Skeletal muscle satellite cell (primary cell): ENCODE data around the gene CLIP4.

Experiments used
- H3K27me3 ChIP-seq: 2 replicates; pipeline ENCODE4 v1.7.0; 2013; ENCODE audit warnings: low read length; ENCODE audit not compliant: control insufficient read depth, insufficient read depth
- H3K36me3 ChIP-seq: 2 replicates; pipeline ENCODE4 v1.7.0; 2013; ENCODE audit warnings: mild to moderate bottlenecking, control low read depth, low read length; ENCODE audit not compliant: insufficient read depth
- H3K4me1 ChIP-seq: 2 replicates; pipeline ENCODE4 v1.7.0; 2013; ENCODE audit warnings: low read length; ENCODE audit not compliant: control insufficient read depth, insufficient read depth
- H3K4me2 ChIP-seq: 2 replicates; pipeline ENCODE4 v1.7.0; 2013; ENCODE audit warnings: mild to moderate bottlenecking, low read length
- H3K4me3 ChIP-seq: 2 replicates; pipeline ENCODE4 v1.7.0; 2013; ENCODE audit warnings: low read length
- H3K9ac ChIP-seq: 2 replicates; pipeline ENCODE4 v1.7.0; 2013; ENCODE audit warnings: mild to moderate bottlenecking, low read depth, low read length, moderate library complexity
- H3K9me3 ChIP-seq: replicated peaks from 2 replicates; pipeline ENCODE4 v1.7.0; 2013; ENCODE audit warnings: mild to moderate bottlenecking, control low read depth, low read length

CLIP4 gene

GRCh38 chr2:29195796-29196195 is 80.6 kb downstream of the CLIP4 start:
- no peaks in the 10 kb centered on the region for H3K27me3 ChIP-seq
- H3K9ac ChIP-seq, result no peak overlapping the region
- H3K4me2 ChIP-seq, result no peak overlapping the region
- H3K9me3 ChIP-seq, result no peaks in the 10 kb centered on the region
- H3K36me3 ChIP-seq, result peaks cover 2% of the 10 kb centered on the region
- H3K4me3 ChIP-seq, result no peak overlapping the region
- H3K4me1 ChIP-seq, result peaks cover 8% of the 10 kb centered on the region

- H3K27me3 ChIP-seq, result no peaks in the 10 kb centered on the region
- H3K4me1 ChIP-seq, result peaks cover 8% of the 10 kb centered on the region
- peaks cover 2% of the 10 kb centered on the region for H3K36me3 ChIP-seq
- H3K4me2 ChIP-seq, result no peak overlapping the region
- H3K4me3 ChIP-seq, result no peak overlapping the region
- H3K9me3 ChIP-seq, result no peaks in the 10 kb centered on the region
- H3K9ac ChIP-seq, result no peak overlapping the region
Observed at GRCh38 chr2:29196792-29197788, 81.9 kb downstream of the CLIP4 start.

GRCh38 chr2:29201979-29202378 is 86.8 kb downstream of the CLIP4 start:
- Histone ChIP-seq H3K4me3 (no peak overlapping the region), H3K9me3 (no peaks in the 10 kb centered on the region), H3K27me3 (no peaks in the 10 kb centered on the region), H3K9ac (no peak overlapping the region), H3K36me3 (peaks cover 1% of the 10 kb centered on the region), H3K4me2 (no peak overlapping the region), H3K4me1 (peaks cover under 1% of the 10 kb centered on the region)

GRCh38 chr2:29202819-29203495 is 87.7 kb downstream of the CLIP4 start:
- Histone ChIP-seq H3K4me1 (peaks cover 4% of the 10 kb centered on the region), H3K36me3 (peaks cover 2% of the 10 kb centered on the region), H3K4me3 (no peak overlapping the region), H3K27me3 (no peaks in the 10 kb centered on the region), H3K4me2 (no peak overlapping the region), H3K9me3 (no peaks in the 10 kb centered on the region), H3K9ac (no peak overlapping the region)

GRCh38 chr2:29206941-29207340 is 91.7 kb downstream of the CLIP4 start:
- Histone ChIP-seq H3K36me3 (peaks cover 8% of the 10 kb centered on the region), H3K4me1 (peaks cover 4% of the 10 kb centered on the region), H3K9ac (no peak overlapping the region), H3K4me3 (no peak overlapping the region), H3K4me2 (no peak overlapping the region), H3K27me3 (no peaks in the 10 kb centered on the region), H3K9me3 (no peaks in the 10 kb centered on the region)

- Histone ChIP-seq H3K4me1 (peaks cover 4% of the 10 kb centered on the region), H3K36me3 (peaks cover 8% of the 10 kb centered on the region), H3K9me3 (no peaks in the 10 kb centered on the region), H3K4me2 (no peak overlapping the region), H3K9ac (no peak overlapping the region), H3K27me3 (no peaks in the 10 kb centered on the region), H3K4me3 (no peak overlapping the region)
Observed at GRCh38 chr2:29207352-29208148, 92.3 kb downstream of the CLIP4 start.

GRCh38 chr2:29209551-29209950 is 94.3 kb downstream of the CLIP4 start:
- H3K4me1 ChIP-seq, result peaks cover 10% of the 10 kb centered on the region
- no peaks in the 10 kb centered on the region for H3K27me3 ChIP-seq
- no peak overlapping the region for H3K4me2 ChIP-seq
- H3K4me3 ChIP-seq, result no peak overlapping the region
- no peak overlapping the region for H3K9ac ChIP-seq
- H3K9me3 ChIP-seq, result no peaks in the 10 kb centered on the region
- H3K36me3 ChIP-seq, result peaks cover 8% of the 10 kb centered on the region

GRCh38 chr2:29212009-29212408 is 96.8 kb downstream of the CLIP4 start:
- Histone ChIP-seq H3K4me3 (no peak overlapping the region), H3K4me1 (peaks cover 9% of the 10 kb centered on the region), H3K27me3 (no peaks in the 10 kb centered on the region), H3K4me2 (no peak overlapping the region), H3K36me3 (peaks cover 8% of the 10 kb centered on the region), H3K9ac (no peak overlapping the region), H3K9me3 (no peaks in the 10 kb centered on the region)

- H3K9ac ChIP-seq, result no peak overlapping the region
- no peaks in the 10 kb centered on the region for H3K36me3 ChIP-seq
- peaks cover 6% of the 10 kb centered on the region for H3K4me1 ChIP-seq
- H3K9me3 ChIP-seq, result no peaks in the 10 kb centered on the region
- no peak overlapping the region for H3K4me3 ChIP-seq
- no peaks in the 10 kb centered on the region for H3K27me3 ChIP-seq
- H3K4me2 ChIP-seq, result no peak overlapping the region
Observed at GRCh38 chr2:29213888-29214291, 98.7 kb downstream of the CLIP4 start.

- H3K4me2 ChIP-seq, result no peak overlapping the region
- no peaks in the 10 kb centered on the region for H3K36me3 ChIP-seq
- H3K9me3 ChIP-seq, result no peaks in the 10 kb centered on the region
- H3K27me3 ChIP-seq, result no peaks in the 10 kb centered on the region
- H3K4me1 ChIP-seq, result peaks cover 6% of the 10 kb centered on the region
- no peak overlapping the region for H3K9ac ChIP-seq
- no peak overlapping the region for H3K4me3 ChIP-seq
Observed at GRCh38 chr2:29215073-29215472, 99.9 kb downstream of the CLIP4 start.
